NCI-H2029 (cell line): ENCODE measurements around the gene MLST8.
A peak's percentile ranks its signal among the peaks of the same experiment; 100 is the strongest.
"Not testable (repeated sequence)": the region's sequence is repeated elsewhere in the genome, so short reads cannot be mapped to it uniquely, and the experiment has no call there.

Experiments
- DNase-seq: peaks from one replicate; lab custom pipeline; 2025; lab: John Stamatoyannopoulos, UW

Gene MLST8

DNA sequence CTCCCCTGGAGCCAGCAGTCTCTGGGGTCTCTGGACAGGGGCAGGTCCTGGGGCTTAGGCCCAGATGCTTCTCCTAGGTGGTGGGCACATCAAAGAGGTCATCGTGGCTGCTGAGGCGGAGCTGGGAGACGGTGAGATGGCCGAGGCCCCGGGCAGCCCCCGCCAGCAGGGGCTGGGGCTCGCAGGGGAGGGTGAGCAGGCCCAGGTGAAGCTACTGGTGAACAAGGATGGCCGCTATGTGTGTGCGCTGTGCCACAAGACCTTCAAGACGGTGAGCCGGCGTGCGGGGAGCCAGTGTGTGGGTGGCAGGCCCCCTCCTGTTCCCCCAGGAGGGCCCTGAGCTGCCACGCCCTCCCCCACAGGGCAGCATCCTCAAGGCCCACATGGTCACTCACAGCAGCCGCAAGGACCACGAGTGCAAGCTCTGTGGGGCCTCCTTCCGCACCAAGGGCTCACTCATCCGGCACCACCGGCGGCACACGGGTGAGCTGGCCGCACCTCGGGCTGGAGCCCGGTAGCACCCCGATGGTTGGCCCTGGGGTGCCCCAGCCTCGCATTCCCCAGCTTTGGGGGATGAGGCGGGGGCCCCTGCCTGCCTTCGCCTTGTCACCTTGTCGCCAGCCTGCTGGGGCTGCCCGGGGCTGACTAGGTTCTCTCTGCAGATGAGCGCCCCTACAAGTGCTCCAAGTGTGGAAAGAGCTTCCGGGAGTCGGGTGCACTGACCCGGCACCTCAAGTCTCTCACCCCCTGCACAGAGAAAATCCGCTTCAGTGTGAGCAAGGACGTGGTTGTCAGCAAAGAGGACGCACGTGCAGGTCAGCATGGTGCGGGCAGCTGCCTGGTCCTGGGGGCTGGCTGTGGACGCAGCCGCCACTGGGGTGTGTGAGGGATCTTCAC lies 27.1 kb downstream of the MLST8 start:
- DNase-seq: no peak

DNA sequence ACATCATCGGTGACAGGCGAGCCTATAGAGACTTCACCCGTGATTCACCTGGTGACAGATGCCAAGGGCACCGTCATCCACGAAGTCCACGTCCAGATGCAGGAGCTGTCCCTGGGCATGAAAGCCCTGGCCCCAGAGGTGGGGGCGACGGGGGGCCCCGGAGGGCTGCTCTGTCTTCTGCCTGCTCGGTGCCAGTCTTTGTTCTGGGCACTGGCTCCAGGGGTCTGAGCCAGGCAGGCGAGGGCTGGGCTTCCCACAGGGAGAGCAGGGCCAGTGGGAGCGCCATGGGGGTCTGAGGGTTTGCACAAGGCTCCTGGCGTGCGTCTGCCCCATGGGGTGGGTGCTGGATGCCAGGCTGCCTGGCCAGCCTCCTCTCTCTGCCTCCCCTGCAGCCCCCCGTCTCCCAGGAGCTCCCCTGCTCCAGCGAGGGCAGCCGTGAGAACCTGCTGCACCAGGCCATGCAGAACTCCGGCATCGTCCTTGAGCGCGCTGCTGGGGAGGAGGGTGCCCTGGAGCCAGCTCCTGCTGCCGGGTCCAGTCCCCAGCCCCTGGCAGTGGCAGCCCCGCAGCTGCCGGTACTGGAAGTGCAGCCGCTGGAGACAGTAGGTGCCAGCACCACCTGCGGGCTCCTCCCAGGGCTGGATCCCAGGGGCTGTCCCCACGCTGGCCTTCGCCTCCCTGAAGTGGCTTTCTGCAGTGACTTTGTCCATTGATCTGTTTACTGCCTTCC lies 28.0 kb downstream of the MLST8 start:
- DNase-seq: no peak

DNA sequence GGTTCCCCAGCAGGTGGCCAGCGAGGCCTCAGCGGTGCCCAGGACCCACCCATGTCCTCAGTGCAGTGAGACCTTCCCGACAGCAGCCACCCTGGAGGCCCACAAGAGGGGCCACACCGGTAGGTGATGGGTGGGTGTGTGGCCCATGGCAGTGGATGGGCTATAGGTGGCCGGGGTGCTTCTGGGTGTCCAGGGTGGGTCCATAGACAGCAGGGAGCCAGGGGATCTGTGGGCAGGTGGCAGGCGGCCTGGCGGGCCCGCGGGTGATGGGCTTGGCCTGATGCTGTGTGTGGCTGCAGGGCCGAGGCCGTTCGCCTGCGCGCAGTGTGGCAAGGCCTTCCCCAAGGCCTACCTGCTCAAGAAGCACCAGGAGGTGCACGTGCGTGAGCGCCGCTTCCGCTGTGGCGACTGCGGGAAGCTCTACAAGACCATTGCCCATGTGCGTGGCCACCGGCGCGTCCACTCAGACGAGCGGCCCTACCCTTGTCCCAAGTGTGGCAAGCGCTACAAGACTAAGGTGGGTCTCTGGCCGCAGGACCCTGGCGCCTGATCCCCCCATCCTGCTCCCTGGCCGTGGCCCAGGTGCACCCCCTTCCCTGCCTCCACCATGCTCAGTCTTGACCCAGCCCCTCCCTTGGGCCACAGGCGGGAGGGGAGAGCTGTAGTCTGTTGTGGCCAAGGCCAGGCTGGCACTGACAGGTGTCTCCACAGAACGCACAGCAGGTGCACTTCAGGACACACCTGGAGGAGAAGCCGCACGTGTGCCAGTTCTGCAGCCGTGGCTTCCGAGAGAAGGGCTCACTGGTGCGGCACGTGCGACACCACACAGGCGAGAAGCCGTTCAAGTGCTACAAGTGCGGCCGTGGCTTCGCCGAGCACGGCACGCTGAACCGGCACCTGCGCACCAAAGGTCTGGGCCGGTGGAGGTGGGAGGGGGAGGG lies 28.9 kb downstream of the MLST8 start:
- DNase-seq: peak; percentile 95

DNA sequence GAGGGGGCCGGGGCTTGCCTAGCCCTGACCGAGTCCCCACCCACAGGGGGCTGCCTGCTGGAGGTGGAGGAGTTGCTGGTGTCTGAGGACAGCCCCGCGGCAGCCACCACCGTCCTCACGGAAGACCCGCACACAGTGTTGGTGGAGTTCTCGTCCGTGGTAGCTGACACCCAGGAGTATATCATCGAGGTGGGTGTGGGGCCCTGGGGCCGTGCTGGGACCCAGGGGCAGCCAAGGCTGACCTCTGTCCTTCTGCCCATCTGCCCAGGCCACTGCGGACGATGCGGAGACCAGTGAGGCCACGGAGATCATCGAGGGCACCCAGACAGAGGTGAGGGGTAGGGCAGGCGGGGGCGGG lies 29.5 kb downstream of the MLST8 start:
- no peak for DNase-seq

DNA sequence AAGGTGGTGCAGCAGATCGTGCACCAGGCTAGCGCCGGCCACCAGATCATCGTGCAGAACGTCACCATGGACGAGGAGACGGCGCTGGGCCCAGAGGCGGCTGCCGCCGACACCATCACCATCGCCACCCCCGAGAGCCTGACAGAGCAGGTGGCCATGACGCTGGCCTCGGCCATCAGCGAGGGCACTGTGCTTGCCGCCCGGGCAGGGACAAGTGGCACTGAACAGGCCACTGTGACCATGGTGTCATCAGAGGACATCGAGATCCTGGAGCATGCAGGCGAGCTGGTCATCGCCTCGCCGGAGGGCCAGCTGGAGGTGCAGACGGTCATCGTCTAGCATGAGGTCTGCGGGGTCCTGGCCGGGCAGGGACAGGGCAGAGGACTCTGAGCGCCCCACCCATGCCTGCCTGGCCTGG lies 30.0 kb downstream of the MLST8 start:
- DNase-seq: no peak

DNA sequence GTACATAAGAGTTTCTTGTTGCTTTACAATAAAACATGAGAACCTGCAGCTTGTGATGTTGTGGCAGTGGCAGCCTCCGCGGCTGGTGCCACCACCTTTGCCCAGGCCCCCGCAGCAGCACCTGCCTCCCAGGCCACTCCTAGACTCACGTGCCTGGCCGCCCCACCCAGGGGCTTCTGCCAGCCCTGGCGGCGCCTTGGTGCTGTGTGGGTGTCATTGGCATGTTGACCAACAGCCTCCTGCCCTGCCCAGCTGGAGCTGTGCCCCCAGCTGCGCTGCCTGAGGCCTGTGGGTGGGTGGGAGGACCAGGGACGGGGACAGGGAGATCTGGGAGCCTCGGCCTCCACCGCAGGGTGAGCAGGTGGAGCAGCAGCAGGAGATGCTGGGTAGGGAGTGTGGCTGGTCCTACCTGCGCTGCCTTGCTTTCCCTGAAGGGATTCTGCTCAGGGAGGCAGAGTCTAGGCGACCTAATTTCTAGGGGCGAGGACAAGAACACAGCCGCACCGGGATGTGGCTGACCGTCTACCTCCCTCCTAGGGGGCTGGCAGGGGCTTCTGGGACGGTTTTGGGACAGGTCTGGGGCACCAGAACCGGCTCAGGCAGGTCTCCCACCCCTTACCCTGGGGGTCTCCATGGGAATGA lies 30.6 kb downstream of the MLST8 start:
- peak; percentile 29 for DNase-seq

DNA sequence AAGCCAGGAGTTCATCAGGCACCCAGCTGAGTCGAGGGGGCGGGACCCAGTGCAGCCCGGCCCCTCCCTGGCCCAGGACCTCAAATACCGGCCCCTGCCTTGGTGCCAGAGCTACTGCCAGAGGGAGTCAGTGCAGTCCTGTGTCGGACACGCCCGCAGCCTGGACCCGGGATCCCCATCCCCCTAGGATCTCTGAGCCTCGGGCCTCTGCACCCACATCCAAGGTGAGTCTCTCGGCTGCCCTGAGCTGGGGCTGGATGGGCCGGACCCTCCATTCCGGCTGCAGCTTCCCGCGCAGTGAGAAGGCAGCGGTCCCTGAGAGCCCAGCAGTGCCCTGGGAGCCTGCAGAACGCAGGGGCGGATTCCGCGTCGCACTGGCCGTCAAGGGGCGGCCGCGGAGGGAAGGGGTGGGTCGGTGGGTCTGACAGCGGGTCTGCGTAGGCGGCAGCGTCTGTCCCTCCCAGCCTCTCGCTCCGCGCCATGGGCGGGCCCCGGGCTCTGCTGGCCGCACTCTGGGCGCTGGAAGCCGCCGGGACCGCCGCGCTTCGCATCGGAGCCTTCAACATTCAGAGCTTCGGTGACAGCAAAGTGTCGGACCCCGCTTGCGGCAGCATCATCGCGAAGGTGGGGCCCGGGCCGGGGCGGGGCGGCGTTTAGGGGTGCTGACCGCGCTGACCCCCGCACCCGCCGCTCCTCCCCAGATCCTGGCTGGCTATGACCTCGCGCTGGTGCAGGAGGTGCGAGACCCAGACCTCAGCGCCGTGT lies 31.3 kb downstream of the MLST8 start, which contains the start of gene DNASE1L2:
Gene DNASE1L2, plus strand, starts transcription at position 108 of the 765 bp plus-strand sequence. Its CDS starts 373 bp downstream, at position 481.
- DNase-seq: no peak

DNA sequence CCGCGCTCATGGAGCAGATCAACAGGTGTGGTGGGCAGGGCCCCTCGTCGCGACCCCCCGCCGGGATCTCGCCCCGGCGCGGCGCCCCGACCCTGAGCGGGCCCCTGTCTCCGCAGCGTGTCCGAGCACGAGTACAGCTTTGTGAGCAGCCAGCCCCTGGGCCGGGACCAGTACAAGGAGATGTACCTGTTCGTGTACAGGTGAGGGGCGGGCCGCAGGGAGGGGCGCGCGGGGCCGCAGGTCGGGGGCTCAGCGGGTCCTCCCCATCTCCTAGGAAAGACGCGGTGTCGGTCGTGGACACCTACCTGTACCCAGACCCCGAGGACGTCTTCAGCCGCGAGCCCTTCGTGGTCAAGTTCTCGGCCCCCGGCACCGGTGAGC lies 31.8 kb downstream of the MLST8 start:
- no peak for DNase-seq

DNA sequence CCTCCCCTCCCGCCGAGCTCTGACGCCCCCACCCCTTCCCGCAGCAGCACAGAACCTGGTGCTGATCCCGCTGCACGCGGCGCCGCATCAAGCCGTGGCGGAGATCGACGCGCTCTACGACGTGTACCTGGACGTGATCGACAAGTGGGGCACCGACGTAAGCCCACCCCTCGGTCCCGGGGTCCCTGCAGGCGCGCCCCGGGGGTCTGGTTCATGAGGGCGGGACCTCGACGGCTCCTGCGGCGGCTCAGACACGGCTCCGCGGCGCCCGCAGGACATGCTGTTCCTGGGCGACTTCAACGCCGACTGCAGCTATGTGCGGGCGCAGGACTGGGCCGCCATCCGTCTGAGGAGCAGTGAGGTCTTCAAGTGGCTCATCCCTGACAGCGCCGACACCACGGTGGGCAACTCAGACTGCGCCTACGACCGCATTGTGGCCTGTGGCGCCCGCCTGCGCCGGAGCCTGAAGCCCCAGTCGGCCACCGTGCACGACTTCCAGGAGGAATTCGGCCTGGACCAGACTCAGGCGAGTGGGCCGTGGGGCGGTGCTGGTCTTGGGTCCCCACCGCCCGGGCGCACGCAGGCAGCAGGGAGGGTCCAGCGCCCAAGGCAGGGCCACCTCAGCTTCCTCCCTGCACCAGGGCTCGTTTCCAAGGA lies 32.4 kb downstream of the MLST8 start:
- no peak for DNase-seq

DNA sequence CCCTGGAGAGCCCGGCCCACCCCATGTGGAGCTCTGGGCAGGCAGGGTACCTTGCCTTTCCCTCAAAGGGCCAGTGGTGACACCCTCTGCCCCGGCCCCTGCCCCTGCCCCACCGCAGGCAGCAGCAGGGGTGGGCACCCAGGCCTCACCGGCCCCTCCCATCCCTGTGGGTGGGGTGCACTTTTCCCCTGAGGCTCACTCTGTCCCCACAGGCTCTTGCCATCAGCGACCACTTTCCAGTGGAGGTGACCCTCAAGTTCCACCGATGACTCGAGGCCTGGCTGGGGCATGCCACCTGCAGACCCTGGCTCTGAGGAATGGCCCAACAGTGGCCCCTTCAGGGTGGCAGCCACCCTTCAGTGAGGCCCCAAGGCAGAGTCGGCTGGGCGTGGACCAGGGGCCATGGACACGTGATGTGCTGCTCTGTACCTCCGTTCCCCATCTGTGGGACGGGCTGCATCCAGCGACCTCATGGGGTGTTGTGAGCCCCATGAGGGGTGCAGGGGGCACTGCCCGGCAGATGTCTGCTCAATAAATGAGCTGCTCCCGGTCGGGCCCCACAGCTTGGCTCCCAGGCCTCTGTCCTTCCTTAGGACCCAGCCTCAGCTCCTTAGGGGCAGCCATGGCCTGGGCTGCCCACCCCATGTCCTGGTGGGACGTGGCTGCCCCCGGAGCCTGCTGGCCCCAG lies 33.0 kb downstream of the MLST8 start:
- DNase-seq: no peak

DNA sequence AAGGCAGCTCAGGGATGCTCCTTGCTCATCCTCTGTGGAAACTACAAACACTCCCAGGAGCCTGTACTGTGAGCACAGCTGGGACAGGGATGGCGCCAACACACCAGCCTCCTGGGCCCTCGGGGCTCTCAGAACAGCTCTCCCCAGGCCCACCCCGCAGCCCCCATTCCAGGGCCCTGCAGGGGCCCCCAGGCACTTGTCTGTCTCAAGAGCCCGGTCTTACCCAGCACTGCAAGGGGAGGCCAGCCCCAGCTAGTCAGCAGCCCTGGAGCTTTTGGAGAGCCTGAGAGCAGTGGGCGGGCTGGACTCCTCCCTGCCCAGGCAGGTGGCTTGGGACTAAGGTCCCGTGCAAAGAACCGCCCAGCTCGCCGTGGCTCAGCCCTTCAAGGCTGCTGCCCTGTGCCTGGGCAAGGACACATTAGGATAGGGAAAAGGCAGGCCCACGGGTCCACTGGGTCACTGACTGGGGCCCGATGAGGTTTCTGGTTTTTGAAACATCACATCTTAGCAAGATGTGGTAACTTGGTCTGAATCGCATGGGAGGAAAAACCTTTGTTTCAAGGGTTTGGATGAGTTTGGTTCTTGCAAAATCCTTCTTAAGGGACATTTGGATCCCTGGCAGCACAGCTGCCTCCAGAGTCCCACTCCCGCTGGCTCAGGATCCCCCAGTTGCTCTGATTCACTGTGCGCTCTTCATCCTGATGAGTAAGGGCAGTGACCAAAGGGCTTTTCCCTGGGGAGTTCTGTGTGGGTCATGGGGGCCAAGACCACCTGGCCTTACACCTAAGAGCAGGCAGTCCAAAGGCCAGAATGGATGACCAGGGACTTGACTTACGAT lies 33.8 kb downstream of the MLST8 start:
- DNase-seq: no peak

DNA sequence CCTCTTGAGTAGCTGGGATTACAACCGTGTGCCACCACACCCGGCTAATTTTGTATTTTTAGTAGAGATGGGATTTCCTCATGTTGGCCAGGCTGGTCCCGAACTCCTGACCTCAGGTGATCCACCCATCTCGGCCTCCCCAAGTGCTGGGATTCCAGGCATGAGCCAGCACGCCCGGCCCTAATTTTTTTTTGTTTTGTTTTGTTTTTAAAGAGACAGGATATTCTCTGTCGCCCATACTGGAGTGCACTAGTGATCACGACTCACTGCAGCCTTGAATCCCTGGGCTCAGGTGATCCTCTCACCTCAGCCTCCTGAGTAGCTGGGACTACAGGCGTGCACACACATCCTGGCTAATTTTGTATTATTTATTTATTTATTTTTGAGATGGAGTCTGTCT lies 35.1 kb downstream of the MLST8 start:
- not testable (repeated sequence) for DNase-seq

DNA sequence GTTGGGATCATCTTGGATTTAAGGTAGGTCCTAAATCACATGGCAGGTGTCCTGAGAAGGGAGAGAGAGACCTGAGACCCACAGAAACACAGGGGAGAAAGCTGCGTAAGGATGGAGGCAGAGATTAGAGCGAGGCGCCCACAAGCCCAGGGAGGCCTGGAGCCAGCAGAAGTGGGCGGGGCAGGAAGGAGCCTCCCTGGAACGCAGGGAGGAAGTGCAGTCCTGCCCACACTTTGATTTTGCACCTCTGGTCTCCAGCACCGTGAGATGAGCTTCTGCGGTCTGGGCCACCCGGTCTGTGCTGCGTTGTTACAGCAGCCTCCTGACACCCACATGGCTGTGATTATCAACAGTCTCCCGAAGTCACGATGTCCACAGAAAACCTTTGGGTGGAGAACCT lies 37.3 kb downstream of the MLST8 start:
- no peak for DNase-seq

DNA sequence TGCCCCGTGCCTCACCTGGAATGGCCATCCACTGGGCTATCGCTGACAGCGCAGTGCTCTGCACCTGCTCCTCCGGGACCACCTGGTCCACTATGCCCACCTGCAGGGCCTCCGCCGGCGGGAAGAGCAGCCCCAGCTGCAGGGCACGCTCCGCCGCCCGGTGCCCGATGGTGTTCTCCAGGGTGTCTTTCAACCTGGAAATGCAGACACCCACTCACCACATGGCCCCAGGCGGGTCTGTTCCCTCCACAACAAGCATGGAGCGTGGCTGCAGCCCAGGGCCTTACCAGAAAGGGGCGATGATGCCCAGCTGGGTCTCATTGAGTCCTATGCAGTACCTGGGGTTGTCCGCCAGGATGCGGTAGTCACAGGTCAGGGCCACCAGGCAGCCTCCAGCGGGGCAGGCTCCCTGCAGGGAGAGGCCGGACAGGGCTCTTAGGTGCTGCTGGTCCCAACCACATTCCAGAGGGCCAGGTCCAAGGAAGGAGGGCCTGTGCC lies 37.8 kb downstream of the MLST8 start:
- no peak for DNase-seq

DNA sequence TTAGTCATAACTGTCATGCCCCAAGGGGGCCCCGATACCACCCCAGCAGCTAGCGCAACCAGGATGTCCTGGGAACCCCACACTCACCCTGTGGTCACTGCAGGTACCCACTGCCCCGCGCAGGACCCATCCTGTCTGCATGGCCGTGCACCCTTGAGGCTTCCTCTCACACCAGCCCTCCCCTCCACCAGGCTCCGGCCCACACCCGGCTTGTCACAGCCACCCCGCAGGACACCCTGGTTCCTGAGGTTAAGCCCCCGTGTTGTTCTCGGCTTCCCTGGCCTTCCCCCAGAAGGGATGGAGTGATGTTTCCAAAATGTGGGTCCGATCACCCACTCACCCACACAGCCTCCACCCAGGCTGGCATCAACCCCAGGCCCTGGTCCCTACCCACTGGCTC lies 38.5 kb downstream of the MLST8 start:
- DNase-seq: no peak

DNA sequence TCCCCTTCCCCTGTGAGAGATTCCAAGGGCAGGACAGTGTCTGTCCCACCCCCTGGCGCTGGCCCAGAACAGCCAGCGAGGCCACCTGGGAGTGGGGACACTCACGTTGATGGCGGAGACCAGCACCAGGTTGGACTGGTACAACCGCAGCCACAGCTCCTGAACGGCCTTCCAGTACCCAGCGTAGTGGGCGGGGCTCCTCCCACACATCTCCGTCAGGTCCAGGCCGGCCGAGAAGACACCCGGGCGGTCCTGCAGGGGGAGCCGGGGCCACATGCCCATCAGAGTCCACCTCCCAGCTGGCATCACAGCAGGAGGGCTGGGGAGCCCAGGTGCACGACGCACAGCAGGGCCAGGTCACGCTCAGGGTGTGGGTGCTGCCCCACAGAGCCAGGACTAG lies 39.0 kb downstream of the MLST8 start:
- no peak for DNase-seq

DNA sequence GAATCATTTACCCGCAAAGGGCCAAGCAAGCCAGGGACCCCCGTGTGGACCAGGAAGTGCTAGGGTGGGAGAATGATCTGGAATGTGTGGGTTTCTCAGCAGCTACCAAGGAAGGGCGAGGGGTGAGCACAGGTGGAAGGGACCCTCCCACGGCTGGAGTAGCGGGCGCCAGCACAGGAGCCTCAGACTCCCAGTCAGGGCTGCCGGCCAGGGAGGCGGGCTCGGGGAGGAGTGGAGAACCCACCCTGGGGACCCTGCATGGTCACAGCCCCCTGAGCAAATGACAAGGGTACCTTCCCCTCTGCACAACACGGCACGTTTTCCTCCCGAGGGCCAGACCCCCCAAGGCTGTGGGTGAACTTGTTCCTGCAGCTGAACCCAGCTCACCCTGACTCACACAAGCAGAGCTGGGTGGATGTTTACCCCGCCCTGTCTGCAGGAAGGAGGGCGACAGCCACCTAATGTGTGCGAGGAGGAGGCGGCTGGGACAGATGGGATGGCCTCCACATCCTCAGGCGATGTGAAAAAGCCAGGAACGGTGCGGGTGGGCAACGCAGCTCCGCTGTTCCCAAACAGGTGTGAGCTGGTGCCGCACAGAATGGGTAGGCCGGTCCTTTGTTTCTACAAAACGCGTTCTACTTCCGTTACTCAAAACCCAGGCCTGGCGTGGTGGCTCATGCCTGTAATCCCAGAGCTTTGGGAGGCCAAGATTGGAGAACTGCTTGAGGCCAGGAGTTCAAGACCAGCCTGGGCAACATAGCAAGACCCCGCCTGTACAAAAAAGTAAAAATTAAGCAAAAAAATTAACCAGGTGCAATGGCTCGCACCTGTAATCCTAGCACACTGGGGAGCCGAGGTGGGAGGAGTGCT lies 39.9 kb downstream of the MLST8 start:
- no peak for DNase-seq
